8988T (cell line): ENCODE data around the gene XXYLT1.
"Not testable (repeated sequence)": the region's sequence is repeated elsewhere in the genome, so short reads cannot be mapped to it uniquely, and the experiment has no call there.

Experiments
- DNase-seq: peaks from one replicate; pipeline ENCODE4 v3.0.0; 2011

Gene XXYLT1

DNA sequence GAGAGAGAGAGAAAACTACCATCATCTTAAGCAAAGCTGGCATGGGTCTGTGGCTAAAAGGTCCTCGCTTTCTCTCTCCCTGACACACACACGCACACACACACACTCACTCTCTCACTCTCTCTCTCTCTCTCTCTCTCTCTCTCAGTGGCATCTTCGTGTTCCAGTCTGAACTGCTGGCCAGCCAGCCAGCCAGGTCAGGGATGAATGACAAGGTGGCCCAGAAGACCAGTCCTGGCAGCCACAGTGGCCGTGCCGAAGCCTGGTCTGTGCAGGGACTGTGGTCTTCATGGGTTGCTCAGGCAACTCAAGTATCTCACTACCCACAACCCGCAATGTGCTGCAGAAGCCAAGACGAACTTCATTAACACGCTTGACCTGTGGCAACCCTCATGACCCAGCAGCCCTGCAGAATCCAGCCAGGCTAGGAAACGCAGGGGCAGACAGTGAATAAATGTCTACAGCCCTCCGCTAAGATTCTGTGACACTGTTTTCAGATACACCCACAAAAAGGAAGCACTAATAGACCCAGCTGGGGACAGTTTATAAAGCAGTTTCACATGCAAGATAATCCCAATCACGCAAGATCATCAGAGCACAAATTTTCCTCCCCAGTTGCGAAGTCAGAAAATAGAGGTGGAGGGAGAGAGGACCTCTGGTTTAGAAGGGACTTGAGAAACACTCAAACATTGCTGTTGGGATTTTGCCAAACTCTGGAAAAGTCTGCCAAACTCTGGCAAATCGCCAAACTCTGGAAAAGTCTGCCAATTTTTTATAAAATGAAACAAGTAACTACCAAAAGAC, 66.4 kb downstream of the XXYLT1 start:
- no peak for DNase-seq

DNA sequence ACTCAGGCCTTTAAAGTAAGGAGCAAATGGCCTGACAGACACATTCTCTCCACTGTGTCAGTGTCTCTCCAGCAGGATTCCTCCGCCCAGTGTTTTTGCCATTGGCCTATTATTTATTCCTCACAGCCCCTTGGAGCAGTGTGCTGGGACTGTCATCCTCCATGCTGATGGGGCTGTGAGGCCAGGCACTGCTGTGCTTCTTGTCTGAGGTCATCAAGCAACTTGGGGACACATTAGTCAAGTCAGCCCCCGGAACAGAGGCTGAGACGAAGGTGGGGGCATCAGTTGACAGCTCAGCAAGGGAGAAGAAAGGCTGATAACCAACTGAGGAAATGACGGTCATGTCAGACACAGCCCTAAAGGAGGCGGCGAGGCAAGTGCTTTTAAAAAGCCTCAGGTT, 67.4 kb downstream of the XXYLT1 start:
- DNase-seq: no peak

GRCh38 chr3:195201295-195201694, 69.7 kb downstream of the XXYLT1 start:
- DNase-seq: no peak

DNA sequence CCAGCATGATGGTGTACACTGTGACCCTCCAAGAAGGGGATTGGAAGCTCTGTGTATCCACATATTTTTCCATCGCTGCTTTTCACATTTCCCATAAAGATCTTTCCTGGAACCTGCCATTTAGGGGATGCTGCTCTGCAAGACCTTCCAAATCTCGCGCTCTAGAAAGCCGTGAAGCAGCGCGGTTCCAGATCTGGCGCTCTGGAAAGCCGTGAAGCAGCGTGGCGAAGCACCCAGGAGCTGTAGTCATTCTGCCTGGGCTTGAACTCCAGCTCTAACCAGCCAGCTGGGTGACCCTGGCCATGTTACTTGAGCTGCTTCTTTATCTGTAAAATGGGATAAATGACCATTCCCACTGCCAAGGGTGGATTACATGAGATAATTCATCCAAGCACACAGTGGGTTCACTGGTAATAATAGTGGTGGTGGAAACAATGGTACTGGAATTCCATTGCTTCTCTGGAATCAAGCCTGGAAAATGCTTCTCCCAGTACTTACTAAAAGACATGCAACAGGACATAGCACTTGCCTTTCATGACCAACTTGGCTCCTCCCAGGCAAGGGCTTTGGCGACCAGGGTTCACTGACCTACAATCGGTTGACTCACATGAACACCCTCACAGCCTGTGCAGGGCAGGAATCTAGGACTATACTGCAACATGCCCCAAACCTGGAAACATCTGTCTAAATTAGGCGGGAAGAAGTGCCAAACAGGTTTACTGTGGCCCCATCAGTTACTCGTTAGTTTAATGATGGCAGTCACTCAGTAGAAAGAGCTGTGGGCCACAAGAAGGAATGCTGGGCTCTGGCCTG, 70.7 kb downstream of the XXYLT1 start:
- no peak for DNase-seq

GRCh38 chr3:195198426-195199346, 72.3 kb downstream of the XXYLT1 start:
- no peak for DNase-seq

- no peak for DNase-seq
These were observed 73.1 kb downstream of the XXYLT1 start for GRCh38 chr3:195197765-195198425.

- no peak for DNase-seq
These were observed 74.7 kb downstream of the XXYLT1 start for GRCh38 chr3:195196266-195196665.

DNA sequence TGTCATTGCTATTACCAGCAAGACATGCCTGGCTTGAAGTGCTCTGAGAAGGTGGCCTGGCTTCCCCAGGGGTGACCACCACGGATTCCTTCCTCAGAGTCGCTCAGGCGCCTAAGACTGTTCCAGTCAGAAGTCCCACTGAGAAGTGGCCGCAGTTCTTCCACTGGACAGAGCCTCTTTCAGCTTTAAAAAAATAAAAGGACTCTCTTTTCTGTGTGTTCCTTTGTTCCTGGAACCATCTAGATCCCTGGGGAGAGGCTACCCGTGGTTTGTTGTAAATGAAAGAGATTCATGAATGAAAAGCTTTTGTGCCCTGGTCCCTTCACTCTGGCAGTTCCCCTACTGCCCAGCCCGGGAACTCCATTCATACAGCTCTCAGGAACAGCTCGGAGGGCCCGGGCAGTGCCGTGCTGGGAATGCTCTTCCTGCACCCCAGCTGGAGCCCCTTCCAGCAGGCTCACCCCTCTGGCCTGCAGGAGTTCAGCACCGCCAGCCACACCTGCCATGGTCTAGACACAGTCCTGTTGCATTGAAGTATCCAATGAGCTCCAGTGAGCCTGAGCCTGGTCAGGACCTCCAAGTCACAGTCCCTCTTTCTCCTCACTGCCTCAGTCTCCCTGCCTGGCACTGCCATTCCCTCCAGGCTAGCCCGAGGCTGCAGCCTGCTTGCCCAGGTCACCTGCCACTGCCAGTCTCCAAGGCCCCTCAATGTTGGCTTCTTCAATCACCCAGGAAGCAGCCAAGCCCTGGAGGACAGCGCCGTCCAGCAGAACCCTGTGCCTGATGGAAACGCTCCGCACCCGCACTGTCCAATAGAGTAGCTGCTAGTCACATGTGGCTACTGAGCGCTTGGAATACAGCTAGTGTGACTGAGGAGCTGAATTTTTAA, 75.4 kb downstream of the XXYLT1 start:
- DNase-seq: no peak

GRCh38 chr3:195194559-195195206, 76.3 kb downstream of the XXYLT1 start:
- no peak for DNase-seq

DNA sequence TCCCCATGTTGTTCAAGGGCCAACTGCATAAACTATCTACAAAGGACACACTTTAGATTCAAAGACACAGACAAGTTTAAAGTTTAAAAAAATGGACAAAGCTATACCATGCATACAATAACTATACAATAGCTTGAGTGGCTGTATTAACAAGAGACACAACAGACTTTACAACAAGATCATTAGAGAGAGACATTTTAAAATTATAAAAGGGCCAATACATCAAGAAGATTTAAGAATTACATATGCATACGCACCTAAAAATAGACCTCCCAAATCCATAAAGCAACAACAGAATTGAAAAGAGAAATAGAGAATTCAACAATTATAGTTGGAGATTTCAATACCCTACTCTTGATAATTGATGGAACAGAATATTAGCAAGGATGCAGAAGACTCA, 79.4 kb downstream of the XXYLT1 start:
- DNase-seq: no peak

DNA sequence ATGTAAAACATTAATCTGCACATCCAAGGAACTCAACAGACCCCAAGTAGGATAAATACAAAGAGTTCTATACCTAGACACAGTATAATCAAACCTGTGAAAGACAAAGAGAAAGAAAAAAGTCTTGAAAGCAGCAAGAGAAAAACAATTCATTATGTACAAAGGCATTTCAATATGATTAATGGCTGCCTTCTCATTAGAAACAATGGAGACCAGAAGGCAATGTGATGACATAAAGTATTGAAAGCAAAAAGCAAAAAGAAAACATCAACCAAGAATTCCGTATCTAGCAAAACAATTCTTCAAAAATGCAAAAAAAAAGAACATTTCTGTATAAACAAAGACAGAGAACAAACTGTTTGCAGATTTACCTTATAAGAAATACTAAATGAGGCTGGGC, 81.1 kb downstream of the XXYLT1 start:
- DNase-seq: no peak

GRCh38 chr3:195188426-195188927, 82.5 kb downstream of the XXYLT1 start:
- DNase-seq: no peak

DNA sequence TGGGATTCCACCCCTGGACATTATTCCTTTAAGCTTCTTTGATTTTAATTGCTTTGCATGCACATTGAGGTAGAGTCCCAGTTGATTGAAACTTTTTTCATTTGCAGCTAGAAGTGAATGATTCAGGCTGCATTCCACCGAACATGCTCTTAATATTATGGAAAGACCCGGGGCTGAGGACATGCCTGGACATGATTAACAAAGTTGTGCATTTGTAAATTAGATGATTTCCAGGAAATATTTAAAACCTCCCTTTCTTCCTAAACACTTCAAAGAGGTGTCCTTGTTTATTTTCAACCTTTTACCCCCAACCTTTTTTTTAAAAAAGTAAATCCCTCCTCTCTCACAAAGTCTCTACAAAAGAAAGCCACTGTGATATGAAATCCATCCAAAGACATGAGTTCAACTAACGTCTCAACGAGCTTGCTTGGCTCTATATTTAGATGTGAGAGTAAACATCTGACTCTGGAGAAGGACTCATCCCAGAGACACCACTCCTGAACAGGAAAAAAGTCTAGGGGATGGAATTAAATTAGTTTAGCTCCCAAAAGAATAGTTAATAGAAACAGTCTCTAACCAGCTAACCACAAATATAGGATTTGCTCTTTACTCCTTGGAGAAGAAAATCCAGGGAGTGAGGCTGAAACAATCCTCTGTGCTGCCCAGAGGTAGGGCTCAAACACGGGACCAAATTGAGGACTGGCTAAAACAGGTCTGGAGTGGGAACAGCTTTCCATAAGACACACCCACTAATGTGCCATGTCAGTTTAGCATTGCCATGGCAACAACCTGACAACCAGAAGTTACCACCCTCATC, 83.1 kb downstream of the XXYLT1 start:
- DNase-seq: no peak

GRCh38 chr3:195186710-195187047, 84.3 kb downstream of the XXYLT1 start:
- not testable (repeated sequence) for DNase-seq

- DNase-seq: no peak
These were observed 84.8 kb downstream of the XXYLT1 start for GRCh38 chr3:195186041-195186709.

- DNase-seq: no peak
These were observed 85.4 kb downstream of the XXYLT1 start for GRCh38 chr3:195185583-195185982.

DNA sequence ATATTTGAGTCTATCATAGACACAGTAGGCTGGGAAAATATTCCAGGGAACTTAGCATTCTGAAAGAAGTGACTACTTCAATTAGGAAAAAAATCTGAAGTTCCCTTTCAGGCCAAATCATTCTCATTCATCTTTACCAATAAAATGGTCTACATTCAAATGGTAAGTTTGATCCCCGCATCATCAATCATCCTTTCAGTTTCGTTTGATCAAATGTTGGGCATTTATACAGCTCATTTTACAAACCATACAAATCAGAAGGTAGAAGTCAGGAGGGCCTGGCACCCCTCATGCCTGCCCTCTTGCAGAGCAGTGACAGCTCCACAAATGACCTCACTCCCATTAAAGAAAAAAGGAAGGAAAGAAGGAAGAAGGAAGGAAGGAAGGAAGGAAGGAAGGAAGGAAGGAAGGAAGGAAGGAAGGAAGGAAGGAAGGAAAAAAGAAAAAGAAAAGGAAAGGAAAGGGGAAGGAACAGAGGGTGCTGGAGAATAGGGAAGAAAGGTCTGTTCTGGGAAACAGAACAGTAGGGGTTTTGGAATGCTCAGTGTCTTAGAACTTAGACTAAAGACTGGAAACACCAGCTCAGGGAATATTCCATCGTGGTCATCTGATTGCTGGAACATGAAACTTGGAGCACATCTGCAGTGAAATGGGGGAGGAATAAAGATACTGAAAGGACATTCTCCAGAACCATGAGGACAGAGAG, 86.1 kb downstream of the XXYLT1 start:
- DNase-seq: no peak

DNA sequence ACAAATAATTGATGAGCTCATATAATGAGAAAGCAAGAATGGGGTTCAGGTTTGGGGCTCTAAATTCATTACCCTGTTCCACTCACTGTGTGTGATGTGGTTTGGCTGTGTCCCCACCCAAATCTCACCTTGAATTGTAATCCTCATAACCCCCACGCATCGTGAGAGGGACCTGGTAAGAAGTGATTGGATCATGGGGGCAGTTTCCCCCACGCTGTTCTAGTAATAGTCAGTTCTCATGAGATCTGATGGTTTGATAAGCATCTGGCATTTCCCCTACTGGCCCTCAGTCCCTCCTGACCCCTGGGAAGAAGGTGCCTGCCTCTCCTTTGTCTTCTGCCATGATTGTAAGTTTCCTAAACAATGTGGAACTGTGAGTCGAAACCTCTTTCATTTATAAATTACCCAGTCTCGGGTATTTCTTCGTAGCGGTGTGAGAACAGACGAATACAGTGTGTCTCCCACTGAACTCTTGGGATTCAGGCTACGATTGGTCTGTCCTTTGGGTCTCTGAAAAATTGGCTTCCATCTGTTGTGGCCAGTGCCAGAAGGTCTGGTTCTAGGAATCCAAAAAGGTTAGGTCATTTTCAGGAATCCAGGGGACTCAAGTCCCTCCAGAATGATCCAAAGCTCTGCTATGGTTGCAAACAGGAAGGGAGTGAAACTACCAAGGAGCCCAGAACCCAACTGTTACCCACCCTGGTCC, 87.7 kb downstream of the XXYLT1 start:
- no peak for DNase-seq
